ENCODE measurements around the gene FIBIN.

FIBIN gene

DNA sequence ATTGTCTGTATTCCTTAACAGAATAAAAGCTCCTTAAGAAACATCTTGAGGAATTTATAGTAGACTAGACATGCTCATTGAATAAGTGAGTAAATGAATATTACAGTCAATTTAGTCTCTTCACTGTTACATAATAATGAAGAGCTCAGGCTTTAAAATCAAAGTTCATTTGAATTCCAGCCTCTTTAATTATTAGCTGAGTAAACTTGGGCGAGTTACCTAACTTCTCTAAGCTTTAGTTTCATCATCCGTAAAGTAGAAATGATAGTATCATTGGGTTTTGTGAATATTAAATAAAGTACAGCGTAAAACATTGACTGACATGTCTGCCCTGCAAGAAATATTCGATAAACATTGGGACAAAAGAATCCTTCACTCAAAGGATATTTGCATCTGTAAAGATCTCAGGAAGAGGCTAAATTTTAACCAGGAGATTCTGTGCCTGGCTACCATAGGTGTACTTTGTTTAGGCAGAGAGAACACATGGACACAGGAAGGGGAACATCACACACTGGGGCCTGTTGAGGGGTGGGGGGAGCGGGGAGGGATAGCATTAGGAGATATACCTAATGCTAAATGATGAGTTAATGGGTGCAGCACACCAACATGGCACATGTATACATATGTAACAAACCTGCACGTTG is 31.5 kb downstream of the FIBIN start:
- no peak for DNase-seq

DNA sequence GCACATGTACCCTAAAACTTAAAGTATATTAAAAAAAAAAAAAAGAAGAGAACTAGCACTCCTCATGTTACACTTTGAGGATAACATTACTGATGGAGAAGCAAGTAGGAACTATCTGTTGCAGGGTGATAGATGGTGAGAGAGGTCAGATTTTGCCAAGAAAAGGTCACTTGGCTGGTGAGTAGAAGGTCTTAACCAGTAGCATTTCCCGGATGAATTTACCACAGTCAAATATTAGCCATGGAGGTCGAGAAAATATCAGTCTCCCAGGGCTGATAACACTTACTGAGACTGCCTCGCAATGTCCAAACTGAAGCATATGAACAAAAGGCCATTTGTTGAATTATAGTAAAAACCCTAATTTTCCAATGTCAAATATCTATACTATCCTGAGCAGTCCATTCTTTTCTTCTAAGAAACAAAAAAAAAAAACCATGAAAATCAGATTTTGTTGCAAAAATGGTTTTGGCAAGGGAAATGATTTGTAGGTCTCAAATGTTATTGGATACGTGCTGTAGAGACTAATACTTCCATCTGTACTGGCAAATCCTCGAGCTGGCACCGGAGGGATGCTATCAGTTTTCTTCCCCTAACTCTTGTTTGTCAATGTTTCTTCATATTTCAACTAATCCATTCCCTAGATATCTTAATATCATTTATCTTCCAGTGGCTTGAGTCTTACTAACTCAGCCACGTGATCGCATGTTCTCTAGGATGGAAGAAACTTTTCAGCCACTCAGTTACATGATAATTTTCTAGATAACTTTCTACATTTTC is 32.2 kb downstream of the FIBIN start:
- DNase-seq: no peak

DNA sequence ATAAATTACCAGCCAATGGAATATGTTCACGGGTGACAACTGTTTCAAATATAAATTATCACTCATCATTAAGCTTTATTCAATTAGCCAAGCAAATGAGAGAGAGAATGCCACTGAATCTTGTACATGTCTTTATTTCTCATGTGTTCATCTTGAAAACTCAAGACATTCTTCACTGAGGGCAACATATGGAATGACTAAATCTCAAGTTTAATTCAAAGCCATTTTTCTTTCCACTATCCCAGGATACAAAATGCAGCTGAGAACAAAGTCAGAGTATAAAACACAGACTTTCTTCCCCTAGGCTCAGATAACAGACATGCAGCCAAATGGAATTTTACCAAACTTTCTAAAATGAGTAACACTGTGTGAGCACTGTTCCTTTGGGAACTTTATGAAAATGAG is 34.7 kb downstream of the FIBIN start:
- no peak for DNase-seq

DNA sequence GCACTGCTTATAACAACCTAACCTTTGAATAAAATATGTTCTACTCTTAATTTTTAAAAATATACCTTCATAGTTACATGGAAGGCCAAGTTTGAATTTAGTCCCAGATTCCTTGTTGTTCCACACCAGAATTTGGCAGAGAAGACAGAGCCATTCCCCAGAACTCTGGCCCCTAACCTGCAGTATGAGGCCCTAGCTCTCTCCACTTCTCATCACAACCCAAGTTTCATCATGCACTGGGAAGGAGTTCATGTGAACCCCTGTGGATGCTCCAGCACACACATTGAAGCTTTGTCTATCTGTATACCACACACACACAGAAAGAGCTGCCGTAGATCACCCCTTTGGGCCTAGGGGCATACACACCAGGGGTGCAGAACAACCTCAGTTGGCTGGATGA is 36.1 kb downstream of the FIBIN start:
- no peak for DNase-seq

DNA sequence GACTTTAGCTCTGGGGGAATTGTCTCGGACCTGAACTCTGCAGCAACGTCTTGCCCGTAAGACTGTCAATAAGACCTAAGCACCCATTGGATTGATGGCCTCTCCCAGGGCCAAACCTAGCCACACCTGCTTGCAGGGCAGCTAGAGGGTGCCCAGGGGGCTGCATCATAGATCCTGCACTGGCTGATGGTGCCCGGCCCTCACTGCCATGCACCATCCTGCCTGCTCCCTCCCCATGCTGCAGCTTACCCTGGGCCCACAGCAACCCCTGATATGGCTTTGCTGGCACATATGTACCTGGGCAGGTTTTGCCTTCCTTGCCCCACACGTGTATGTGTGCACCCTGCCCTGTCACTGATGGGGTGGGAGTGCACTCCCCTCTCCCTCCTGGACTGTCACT is 37.8 kb downstream of the FIBIN start:
- no peak for DNase-seq

DNA sequence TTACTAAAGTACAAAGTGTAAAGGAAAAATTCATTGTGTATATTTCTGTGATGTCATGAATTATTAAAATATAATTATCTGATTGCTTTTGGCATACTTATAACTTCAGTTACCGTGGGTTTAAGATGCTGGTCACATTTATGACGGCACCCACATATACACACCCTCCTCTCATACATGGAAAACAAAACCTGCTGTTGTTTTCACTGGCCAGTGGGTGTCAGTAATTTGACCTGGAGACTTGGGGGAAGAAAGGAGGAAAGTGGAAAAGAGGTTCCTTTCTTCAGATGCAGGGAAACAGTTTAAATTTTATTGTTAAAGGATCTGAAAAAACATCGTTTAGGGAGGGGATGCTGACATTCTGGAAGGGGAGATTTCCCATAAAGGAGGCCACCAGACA is 46.0 kb downstream of the FIBIN start:
- no peak for DNase-seq

DNA sequence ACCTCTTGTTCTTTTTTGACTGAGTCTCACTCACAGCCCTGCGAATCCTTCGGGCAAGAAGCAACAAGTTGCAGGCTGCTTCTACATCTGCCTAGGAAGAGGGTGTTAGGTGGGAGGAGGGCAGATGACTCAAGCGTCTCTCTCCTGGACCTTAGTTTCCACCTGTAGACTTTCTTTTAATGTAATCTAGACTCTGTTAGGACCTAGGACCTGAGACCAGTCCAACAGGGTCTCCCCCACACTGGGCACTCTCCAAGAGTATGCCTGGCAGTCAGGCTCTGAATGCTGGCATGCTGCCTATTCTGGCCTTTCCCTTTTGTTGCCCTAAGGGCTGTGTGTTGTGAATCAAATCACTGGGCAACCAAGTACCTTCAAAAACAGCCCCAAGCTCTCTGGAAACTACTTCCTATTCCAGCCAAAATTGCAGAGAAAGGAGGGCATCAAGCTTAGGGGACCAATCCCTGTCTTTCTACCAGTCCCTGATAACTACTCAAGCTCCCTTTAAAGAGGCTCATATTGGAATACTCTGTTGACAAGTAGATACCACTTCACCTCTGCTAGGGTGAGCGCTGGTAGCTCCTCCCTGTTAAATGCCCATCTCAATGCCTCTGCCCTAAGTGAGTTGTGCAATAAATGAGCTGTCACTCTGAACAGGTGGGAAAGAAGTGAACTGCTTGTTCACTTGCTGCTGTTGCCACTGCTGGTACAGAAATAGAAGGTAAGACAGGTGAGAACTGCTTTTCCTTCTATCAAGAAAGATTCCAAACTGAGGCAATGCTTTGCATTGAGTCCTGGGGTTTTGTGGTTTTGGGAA is 46.6 kb downstream of the FIBIN start, which contains the start of gene BBOX1:
TSS of gene BBOX1 (plus strand) at position 514 of the 814 bp plus-strand sequence. CDS start 14,616 bp downstream, outside the sequence.
- no peak for DNase-seq

DNA sequence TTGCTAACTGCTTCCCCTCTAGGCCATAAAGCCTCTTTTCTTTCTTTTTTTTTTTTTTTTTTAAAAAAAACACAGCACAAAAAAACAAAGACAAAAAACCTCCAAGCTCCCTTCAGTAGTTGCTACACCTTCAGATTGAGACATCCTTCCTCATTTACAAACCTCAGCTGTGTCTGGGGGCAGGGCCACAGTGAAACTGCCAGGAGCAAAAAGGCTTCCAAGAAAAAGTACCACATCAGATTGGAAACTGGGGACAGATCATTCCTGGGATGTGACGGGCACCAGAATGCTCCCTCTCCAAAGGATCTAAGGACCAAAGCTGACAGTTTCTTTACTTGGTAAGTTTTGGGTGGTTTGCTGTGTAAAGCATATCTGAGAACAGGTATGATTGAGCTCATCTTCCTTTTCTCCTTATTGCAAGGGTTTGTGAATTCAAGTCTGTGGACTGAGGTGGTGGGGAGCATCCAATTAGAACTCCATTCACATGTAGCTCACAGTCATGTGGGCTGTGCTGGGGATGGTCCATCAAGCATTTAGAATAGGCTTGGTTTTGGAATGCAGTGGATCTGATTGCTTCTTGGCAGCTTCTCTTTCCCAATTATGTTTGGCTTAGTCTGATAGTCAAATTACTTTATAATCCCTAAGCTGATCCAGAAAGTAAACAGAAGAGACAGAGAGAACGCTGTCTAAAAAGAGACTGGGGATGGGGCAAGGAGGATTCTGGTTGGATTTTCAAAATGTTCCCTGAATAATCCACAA is 47.4 kb downstream of the FIBIN start:
- no peak for DNase-seq
